ENCODE results near the gene GPR87.

DNA sequence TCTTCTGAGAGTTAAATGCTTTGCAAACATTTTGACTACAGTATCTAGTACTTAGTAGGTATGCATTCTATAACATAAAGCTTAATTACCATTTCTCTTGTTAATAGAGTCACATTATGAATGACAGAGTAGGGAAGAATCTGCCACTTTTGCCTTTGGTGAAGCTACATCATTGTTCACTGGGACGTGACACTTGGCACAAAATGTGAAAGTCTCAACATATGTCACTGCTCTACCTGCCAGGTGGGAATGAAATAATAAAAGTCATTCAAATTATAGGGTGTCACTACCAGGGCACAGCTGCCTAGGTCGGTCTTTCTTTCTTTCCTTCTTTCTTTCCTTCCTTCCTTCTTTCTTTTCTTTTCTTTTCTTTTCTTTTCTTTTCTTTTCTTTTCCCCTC is 17.6 kb downstream of the GPR87 start:
- TF ChIP-seq, protein P1, sequence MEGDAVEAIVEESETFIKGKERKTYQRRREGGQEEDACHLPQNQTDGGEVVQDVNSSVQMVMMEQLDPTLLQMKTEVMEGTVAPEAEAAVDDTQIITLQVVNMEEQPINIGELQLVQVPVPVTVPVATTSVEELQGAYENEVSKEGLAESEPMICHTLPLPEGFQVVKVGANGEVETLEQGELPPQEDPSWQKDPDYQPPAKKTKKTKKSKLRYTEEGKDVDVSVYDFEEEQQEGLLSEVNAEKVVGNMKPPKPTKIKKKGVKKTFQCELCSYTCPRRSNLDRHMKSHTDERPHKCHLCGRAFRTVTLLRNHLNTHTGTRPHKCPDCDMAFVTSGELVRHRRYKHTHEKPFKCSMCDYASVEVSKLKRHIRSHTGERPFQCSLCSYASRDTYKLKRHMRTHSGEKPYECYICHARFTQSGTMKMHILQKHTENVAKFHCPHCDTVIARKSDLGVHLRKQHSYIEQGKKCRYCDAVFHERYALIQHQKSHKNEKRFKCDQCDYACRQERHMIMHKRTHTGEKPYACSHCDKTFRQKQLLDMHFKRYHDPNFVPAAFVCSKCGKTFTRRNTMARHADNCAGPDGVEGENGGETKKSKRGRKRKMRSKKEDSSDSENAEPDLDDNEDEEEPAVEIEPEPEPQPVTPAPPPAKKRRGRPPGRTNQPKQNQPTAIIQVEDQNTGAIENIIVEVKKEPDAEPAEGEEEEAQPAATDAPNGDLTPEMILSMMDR (IDR thresholded peaks at IDR 0.05) = no peak
- TF ChIP-seq EP300 (IDR thresholded peaks at IDR 0.05) = no peak
